Panc1 (cell line): ENCODE measurements around the gene POLE. TPM values are rescaled to one million over a fixed set of nuclear protein-coding genes. Genes with fewer than 3 reads are reported as not detected.

Source experiments
- ATAC-seq: fragments of 200-7000 bp; cut with Tn5 transposase; 2 replicates; pipeline ENCODE4 v1.9.1; 2020; ENCODE audit warnings: mild to moderate bottlenecking, moderate library complexity
- BruUV-seq: library from RNA; stranded (reverse); fragments of 400-500 nt; replicated peaks from 2 replicates; lab custom pipeline; 2021; lab: Mats Ljungman, UMichigan
- CTCF ChIA-PET: fragments of 300-600 bp; sonication (Branson Sonifier 250); formaldehyde crosslinking; loops from one replicate; lab custom pipeline; 2022; ENCODE audit warnings: antibody characterized with exemption; lab: Charles Lee
- POLR2A ChIA-PET: fragments of 300-600 bp; sonication (Branson Sonifier 250); formaldehyde crosslinking; loops from one replicate; lab custom pipeline; 2022; ENCODE audit warnings: antibody characterized with exemption; lab: Charles Lee
- DNase-seq: peaks from one replicate; pipeline ENCODE4 v3.0.0-alpha.2; 2010; ENCODE audit warnings: low read depth, low spot score
- H3K27ac ChIP-seq: 2 replicates; pipeline ENCODE4 v1.5.1; 2011; ENCODE audit warnings: mild to moderate bottlenecking, low read length, inconsistent platforms
- H3K27me3 ChIP-seq: fragments of 200-500 bp; sonication (Bioruptor generic); 2 replicates; pipeline ENCODE4 v1.6.0; 2014; ENCODE audit warnings: low read length, inconsistent platforms; ENCODE audit not compliant: control insufficient read depth, insufficient read depth
- H3K36me3 ChIP-seq: fragments of 200-500 bp; sonication (Bioruptor generic); 2 replicates; pipeline ENCODE4 v1.5.1; 2014; ENCODE audit warnings: inconsistent platforms, mild to moderate bottlenecking, low read length, moderate library complexity; ENCODE audit not compliant: control insufficient read depth, insufficient read depth
- H3K4me1 ChIP-seq: 2 replicates; pipeline ENCODE4 v1.5.1; 2011; ENCODE audit warnings: inconsistent platforms, mild to moderate bottlenecking, low read length, moderate library complexity; ENCODE audit not compliant: control insufficient read depth, insufficient read depth
- H3K4me3 ChIP-seq, 2 experiments: 2 replicates each; pipeline ENCODE4 v1.5.1; 2011 to 2012; ENCODE audit warnings: low read depth in 2 of 2, low read length in 2 of 2, mild to moderate bottlenecking in 2 of 2, inconsistent platforms in 1 of 2, moderate library complexity in 1 of 2
- H3K9me3 ChIP-seq: fragments of 200-500 bp; sonication (Bioruptor generic); 2 replicates; pipeline ENCODE4 v1.5.1; 2014; ENCODE audit warnings: low read depth, mild to moderate bottlenecking, inconsistent platforms, low read length, moderate library complexity; ENCODE audit not compliant: control insufficient read depth, insufficient read depth
- CTCF ChIP-seq: fragments of 450-650 bp; IDR thresholded peaks from 2 replicates; pipeline ENCODE4 v1.5.1; 2017; ENCODE audit warnings: mild to moderate bottlenecking
- POLR2AphosphoS5 ChIP-seq: IDR thresholded peaks from 2 replicates; pipeline ENCODE4 v1.6.1; 2012; ENCODE audit warnings: mild to moderate bottlenecking, low read depth, low read length, moderate library complexity
- REST ChIP-seq, 2 experiments: IDR thresholded peaks; 2 replicates each; pipeline ENCODE4 v1.6.1; 2011 to 2012; ENCODE audit warnings: low read depth in 2 of 2, control low read depth in 1 of 2, low read length in 1 of 2, mild to moderate bottlenecking in 1 of 2, moderate library complexity in 1 of 2; ENCODE audit not compliant: insufficient read depth in 1 of 2
- SIN3A ChIP-seq: IDR thresholded peaks from 2 replicates; pipeline ENCODE4 v1.6.1; 2012; ENCODE audit warnings: low read depth, mild to moderate bottlenecking, low read length, moderate library complexity, borderline replicate concordance; ENCODE audit not compliant: insufficient read depth
- TCF7L2 ChIP-seq: IDR thresholded peaks from 2 replicates; pipeline ENCODE4 v1.6.1; 2011; ENCODE audit warnings: mild to moderate bottlenecking, low read depth, low read length, inconsistent platforms
- in situ Hi-C: cut with HindIII; loops from 2 replicates; pipeline ENCODE4 v1.10.0; 2016; ENCODE audit warnings: low sequenced_read_pairs, low pct_unique_long_range_greater_than_20kb
- intact Hi-C: fragments of 100-400 bp; cut with micrococcal nuclease; formaldehyde crosslinking; loops from one replicate; pipeline ENCODE4 v1.10.0; 2022; ENCODE audit not compliant: unreplicated experiment
- total RNA-seq: library from RNA; stranded (reverse); gene quantifications from one replicate; pipeline ENCODE4 v1.2.1, GENCODE V29; 2021; ENCODE audit not compliant: unreplicated experiment

POLE gene
- total RNA-seq, 1 experiment from 2014 or later: 112 TPM

- CTCF ChIA-PET: interaction anchor here (0.6 to 0.7 kb wide), 3 partner anchors 22 to 252 kb away, joined by 3 to 9 read pairs (median 3); no protein-coding TSS in a partner anchor
- in situ Hi-C loops (no loop called here), intact Hi-C loops (no loop called here)
- POLR2A ChIA-PET: no interaction called here
- Histone ChIP-seq H3K36me3 (no peaks in the 10 kb centered on the region), H3K27me3 (peaks cover 6% of the 10 kb centered on the region; the same call in 1 of the 2 replicates), H3K27ac (no peak overlapping the region), H3K9me3 (no peaks in the 10 kb centered on the region), H3K4me3 (no peak overlapping the region), H3K4me1 (peaks cover under 1% of the 10 kb centered on the region)
- no peak for TF ChIP-seq POLR2AphosphoS5
- no peak for TF ChIP-seq TCF7L2
- no peak for TF ChIP-seq REST (IDR thresholded peaks at IDR 0.05; ENCODE audit: insufficient read depth in 1 of 2, low read depth in 2 of 2, low read length in 1 of 2)
- no peak for TF ChIP-seq SIN3A
- TF ChIP-seq CTCF: no peak
- no TSS peak for BruUV-seq
- DNase-seq: no peak
- ATAC-seq: no peak
Measured at GRCh38 chr12:132617135-132617701, 69.9 kb downstream of the POLE start.

GRCh38 chr12:132615579-132616038 is 71.5 kb downstream of the POLE start:
- H3K9me3 ChIP-seq: no peaks in the 10 kb centered on the region
- no peaks in the 10 kb centered on the region for H3K36me3 ChIP-seq
- TF ChIP-seq SIN3A (no peak), POLR2AphosphoS5 (no peak), CTCF (no peak), REST (IDR thresholded peaks at IDR 0.05; ENCODE audit: insufficient read depth in 1 of 2, low read depth in 2 of 2, low read length in 1 of 2) (no peak), TCF7L2 (no peak)
- peaks cover 6% of the 10 kb centered on the region; the same call in 1 of the 2 replicates for H3K27me3 ChIP-seq
- DNase-seq (no peak), ATAC-seq (no peak)
- ChIA-PET POLR2A (no interaction called here), CTCF (interaction anchor here (1.1 kb wide), 1 partner anchor 16 kb away, joined by 6 read pairs; no protein-coding TSS in a partner anchor)
- H3K27ac ChIP-seq: no peak overlapping the region
- in situ Hi-C loops (no loop called here), intact Hi-C loops (loop anchor here (2.0 kb wide), 1 partner anchor 201 kb away; no protein-coding TSS in a partner anchor)
- no peaks in the 10 kb centered on the region for H3K4me1 ChIP-seq
- no peak overlapping the region for H3K4me3 ChIP-seq
- BruUV-seq: no TSS peak
